ENCODE measurements around the gene SH3BP5.

Gene SH3BP5

GRCh38 chr3:15327941-15328340 is 4.4 kb downstream of the SH3BP5 start:
- CTCF ChIA-PET = interaction anchor here (0.5 to 12.1 kb wide), 4 partner anchors 27 to 77 kb away, joined by 3 to 146 read pairs (median 3); no protein-coding TSS in a partner anchor
- H3K9me3 ChIP-seq (ENCODE audit: control extremely low read depth in 1 of 5, control insufficient read depth in 4 of 5, insufficient read depth in 2 of 5, low read depth in 1 of 5, low read length in 4 of 5) = no peaks in the 10 kb centered on the region
- H3K27ac ChIP-seq (ENCODE audit: insufficient read depth in 1 of 2, low read depth in 1 of 2, low read length in 2 of 2, poor library complexity in 1 of 2, severe bottlenecking in 2 of 2) = peak overlapping the region; percentile 25 to 74
- peaks cover 0 to 11% (median 0%) of the 10 kb centered on the region in 5 experiments for H3K27me3 ChIP-seq (replicated peaks in 2 of 5; ENCODE audit: control insufficient read depth in 4 of 5, insufficient read depth in 5 of 5, low read length in 4 of 5)
- peaks cover 0 to 43% (median 0%) of the 10 kb centered on the region in 4 experiments for H3K36me3 ChIP-seq (ENCODE audit: control insufficient read depth in 4 of 4, insufficient read depth in 4 of 4, low read length in 3 of 4)
- no CpG with 5 or more reads among the region's 7 CpGs for WGBS (ENCODE audit: insufficient coverage)
- peak; percentile 93 to 99 (median 98) for DNase-seq
- POLR2A ChIA-PET = interaction anchor here (0.6 to 1.5 kb wide), 3 partner anchors 33 to 63 kb away, joined by 3 to 8 read pairs (median 4); no protein-coding TSS in a partner anchor
- peaks cover 25 to 95% (median 63%) of the 10 kb centered on the region in 4 experiments for H3K4me1 ChIP-seq (ENCODE audit: control extremely low read depth in 1 of 4, control insufficient read depth in 4 of 4, insufficient read depth in 4 of 4, low read length in 3 of 4)
- H3K4me3 ChIP-seq (ENCODE audit: control insufficient read depth in 1 of 7, extremely low read depth in 1 of 7, insufficient read depth in 4 of 7, low read depth in 2 of 7, low read length in 6 of 7) = peak overlapping the region in 2 of 7 experiments; percentile 36 to 37

- Histone ChIP-seq H3K4me1 (ENCODE audit: control extremely low read depth in 1 of 4, control insufficient read depth in 4 of 4, insufficient read depth in 4 of 4, low read length in 3 of 4) (peaks cover 25 to 86% (median 52%) of the 10 kb centered on the region in 4 experiments), H3K27ac (ENCODE audit: insufficient read depth in 1 of 2, low read depth in 1 of 2, low read length in 2 of 2, poor library complexity in 1 of 2, severe bottlenecking in 2 of 2) (no peak overlapping the region), H3K4me3 (ENCODE audit: control insufficient read depth in 1 of 7, extremely low read depth in 1 of 7, insufficient read depth in 4 of 7, low read depth in 2 of 7, low read length in 6 of 7) (no peak overlapping the region), H3K36me3 (ENCODE audit: control insufficient read depth in 4 of 4, insufficient read depth in 4 of 4, low read length in 3 of 4) (peaks cover 0 to 47% (median 0%) of the 10 kb centered on the region in 4 experiments), H3K9me3 (ENCODE audit: control extremely low read depth in 1 of 5, control insufficient read depth in 4 of 5, insufficient read depth in 2 of 5, low read depth in 1 of 5, low read length in 4 of 5) (no peaks in the 10 kb centered on the region), H3K27me3 (replicated peaks in 2 of 5; ENCODE audit: control insufficient read depth in 4 of 5, insufficient read depth in 5 of 5, low read length in 4 of 5) (peaks cover 0 to 7% (median 0%) of the 10 kb centered on the region in 5 experiments)
- CTCF ChIA-PET = interaction anchor here (1.3 to 12.1 kb wide), 2 partner anchors 20 to 59 kb away, joined by 3 to 146 read pairs; no protein-coding TSS in a partner anchor
- DNase-seq = peak in 1 of 3 donors; percentile 30
- 50% methylated on average over 1 of the region's 2 CpGs for WGBS (ENCODE audit: insufficient coverage)
- POLR2A ChIA-PET = no interaction called here
Observed at GRCh38 chr3:15326673-15327072, 5.7 kb downstream of the SH3BP5 start.

GRCh38 chr3:15326037-15326436 is 6.3 kb downstream of the SH3BP5 start:
- Histone ChIP-seq H3K4me1 (ENCODE audit: control extremely low read depth in 1 of 4, control insufficient read depth in 4 of 4, insufficient read depth in 4 of 4, low read length in 3 of 4) (peaks cover 22 to 86% (median 47%) of the 10 kb centered on the region in 4 experiments), H3K9me3 (ENCODE audit: control extremely low read depth in 1 of 5, control insufficient read depth in 4 of 5, insufficient read depth in 2 of 5, low read depth in 1 of 5, low read length in 4 of 5) (no peaks in the 10 kb centered on the region), H3K27ac (ENCODE audit: insufficient read depth in 1 of 2, low read depth in 1 of 2, low read length in 2 of 2, poor library complexity in 1 of 2, severe bottlenecking in 2 of 2) (no peak overlapping the region), H3K27me3 (replicated peaks in 2 of 5; ENCODE audit: control insufficient read depth in 4 of 5, insufficient read depth in 5 of 5, low read length in 4 of 5) (peaks cover 0 to 2% (median 0%) of the 10 kb centered on the region in 5 experiments), H3K36me3 (ENCODE audit: control insufficient read depth in 4 of 4, insufficient read depth in 4 of 4, low read length in 3 of 4) (peaks cover 0 to 48% (median 0%) of the 10 kb centered on the region in 4 experiments), H3K4me3 (ENCODE audit: control insufficient read depth in 1 of 7, extremely low read depth in 1 of 7, insufficient read depth in 4 of 7, low read depth in 2 of 7, low read length in 6 of 7) (no peak overlapping the region)
- POLR2A ChIA-PET = no interaction called here
- 78% methylated on average over 3 of the region's 3 CpGs for WGBS (ENCODE audit: insufficient coverage)
- CTCF ChIA-PET = interaction anchor here (1.2 to 12.1 kb wide), 5 partner anchors 9 to 58 kb away, joined by 3 to 146 read pairs (median 3); no protein-coding TSS in a partner anchor
- DNase-seq = peak in 2 of 3 donors; percentile 41 to 52

DNA sequence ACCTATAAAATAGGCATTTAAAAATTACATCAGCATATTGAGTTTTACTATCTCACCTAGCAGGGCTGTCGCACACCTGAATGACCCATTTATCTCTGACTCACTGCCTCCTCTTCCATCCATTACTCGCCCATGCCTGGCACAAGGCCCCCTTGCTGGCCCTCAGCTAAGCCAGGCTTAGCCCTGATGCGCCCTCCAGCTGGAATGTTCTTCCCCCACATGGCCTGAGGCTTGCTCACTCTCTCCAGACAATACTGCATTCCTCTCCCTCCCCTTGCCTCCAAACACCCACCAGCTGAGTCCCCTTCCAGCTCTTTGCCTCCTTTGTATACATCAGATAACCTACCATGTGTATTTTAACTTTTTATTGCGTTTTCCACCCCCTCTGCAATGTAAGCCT is 7.2 kb downstream of the SH3BP5 start:
- no peaks in the 10 kb centered on the region for H3K9me3 ChIP-seq (ENCODE audit: control extremely low read depth in 1 of 5, control insufficient read depth in 4 of 5, insufficient read depth in 2 of 5, low read depth in 1 of 5, low read length in 4 of 5)
- peaks cover 0 to 54% (median 0%) of the 10 kb centered on the region in 4 experiments for H3K36me3 ChIP-seq (ENCODE audit: control insufficient read depth in 4 of 4, insufficient read depth in 4 of 4, low read length in 3 of 4)
- peaks cover 22 to 86% (median 49%) of the 10 kb centered on the region in 4 experiments for H3K4me1 ChIP-seq (ENCODE audit: control extremely low read depth in 1 of 4, control insufficient read depth in 4 of 4, insufficient read depth in 4 of 4, low read length in 3 of 4)
- no peak for DNase-seq
- H3K27me3 ChIP-seq (replicated peaks in 2 of 5; ENCODE audit: control insufficient read depth in 4 of 5, insufficient read depth in 5 of 5, low read length in 4 of 5) = no peaks in the 10 kb centered on the region
- ChIA-PET POLR2A (no interaction called here), CTCF (interaction anchor here (0.7 to 12.1 kb wide), 5 partner anchors 8 to 58 kb away, joined by 3 to 146 read pairs (median 3); no protein-coding TSS in a partner anchor)
- WGBS (ENCODE audit: insufficient coverage) = 96% methylated on average over 4 of the region's 4 CpGs
- H3K27ac ChIP-seq (ENCODE audit: insufficient read depth in 1 of 2, low read depth in 1 of 2, low read length in 2 of 2, poor library complexity in 1 of 2, severe bottlenecking in 2 of 2) = no peak overlapping the region
- no peak overlapping the region for H3K4me3 ChIP-seq (ENCODE audit: control insufficient read depth in 1 of 7, extremely low read depth in 1 of 7, insufficient read depth in 4 of 7, low read depth in 2 of 7, low read length in 6 of 7)

GRCh38 chr3:15324379-15324808 is 8.0 kb downstream of the SH3BP5 start:
- Histone ChIP-seq H3K27ac (ENCODE audit: insufficient read depth in 1 of 2, low read depth in 1 of 2, low read length in 2 of 2, poor library complexity in 1 of 2, severe bottlenecking in 2 of 2) (no peak overlapping the region), H3K4me1 (ENCODE audit: control extremely low read depth in 1 of 4, control insufficient read depth in 4 of 4, insufficient read depth in 4 of 4, low read length in 3 of 4) (peaks cover 23 to 86% (median 51%) of the 10 kb centered on the region in 4 experiments), H3K9me3 (ENCODE audit: control extremely low read depth in 1 of 5, control insufficient read depth in 4 of 5, insufficient read depth in 2 of 5, low read depth in 1 of 5, low read length in 4 of 5) (no peaks in the 10 kb centered on the region), H3K36me3 (ENCODE audit: control insufficient read depth in 4 of 4, insufficient read depth in 4 of 4, low read length in 3 of 4) (peaks cover 0 to 47% (median 0%) of the 10 kb centered on the region in 4 experiments), H3K4me3 (ENCODE audit: control insufficient read depth in 1 of 7, extremely low read depth in 1 of 7, insufficient read depth in 4 of 7, low read depth in 2 of 7, low read length in 6 of 7) (no peak overlapping the region), H3K27me3 (replicated peaks in 2 of 5; ENCODE audit: control insufficient read depth in 4 of 5, insufficient read depth in 5 of 5, low read length in 4 of 5) (no peaks in the 10 kb centered on the region)
- POLR2A ChIA-PET = no interaction called here
- no peak for DNase-seq
- WGBS (ENCODE audit: insufficient coverage) = 100% methylated on average over 4 of the region's 7 CpGs
- CTCF ChIA-PET = interaction anchor here (0.6 to 2.0 kb wide), 5 partner anchors 13 to 190 kb away, joined by 3 to 5 read pairs (median 3); no protein-coding TSS in a partner anchor

DNA sequence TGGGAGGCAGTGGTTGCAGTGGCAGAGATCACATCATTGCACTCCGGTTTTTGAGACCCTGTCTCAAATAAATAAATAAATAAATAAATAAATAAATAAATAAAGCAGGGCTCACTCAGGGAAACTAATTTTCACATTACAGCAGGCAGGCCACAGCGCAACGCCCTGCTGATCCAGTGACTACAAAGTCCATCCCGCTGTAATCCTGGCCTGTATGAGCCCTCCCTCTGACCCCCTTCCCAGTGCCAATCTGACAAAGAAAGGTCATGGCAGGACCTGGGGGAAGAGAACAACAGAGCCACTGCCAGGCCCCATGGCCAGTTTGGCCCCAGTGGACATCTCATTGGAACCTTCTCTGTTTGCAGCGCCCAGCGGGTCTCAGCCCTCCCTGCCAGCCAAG is 9.3 kb downstream of the SH3BP5 start:
- 96% methylated on average over 3 of the region's 6 CpGs for WGBS (ENCODE audit: insufficient coverage)
- H3K4me1 ChIP-seq (ENCODE audit: control extremely low read depth in 1 of 4, control insufficient read depth in 4 of 4, insufficient read depth in 4 of 4, low read length in 3 of 4) = peaks cover 15 to 82% (median 42%) of the 10 kb centered on the region in 4 experiments
- DNase-seq = no peak
- ChIA-PET POLR2A (no interaction called here), CTCF (interaction anchor here (1.5 kb wide), 1 partner anchor 10 kb away, joined by 4 read pairs; the partner anchor contains the start of gene SH3BP5)
- H3K27me3 ChIP-seq (replicated peaks in 2 of 5; ENCODE audit: control insufficient read depth in 4 of 5, insufficient read depth in 5 of 5, low read length in 4 of 5) = no peaks in the 10 kb centered on the region
- H3K9me3 ChIP-seq (ENCODE audit: control extremely low read depth in 1 of 5, control insufficient read depth in 4 of 5, insufficient read depth in 2 of 5, low read depth in 1 of 5, low read length in 4 of 5) = no peaks in the 10 kb centered on the region
- H3K36me3 ChIP-seq (ENCODE audit: control insufficient read depth in 4 of 4, insufficient read depth in 4 of 4, low read length in 3 of 4) = peaks cover 0 to 40% (median 0%) of the 10 kb centered on the region in 4 experiments
- H3K4me3 ChIP-seq (ENCODE audit: control insufficient read depth in 1 of 7, extremely low read depth in 1 of 7, insufficient read depth in 4 of 7, low read depth in 2 of 7, low read length in 6 of 7) = no peak overlapping the region
- no peak overlapping the region for H3K27ac ChIP-seq (ENCODE audit: insufficient read depth in 1 of 2, low read depth in 1 of 2, low read length in 2 of 2, poor library complexity in 1 of 2, severe bottlenecking in 2 of 2)

DNA sequence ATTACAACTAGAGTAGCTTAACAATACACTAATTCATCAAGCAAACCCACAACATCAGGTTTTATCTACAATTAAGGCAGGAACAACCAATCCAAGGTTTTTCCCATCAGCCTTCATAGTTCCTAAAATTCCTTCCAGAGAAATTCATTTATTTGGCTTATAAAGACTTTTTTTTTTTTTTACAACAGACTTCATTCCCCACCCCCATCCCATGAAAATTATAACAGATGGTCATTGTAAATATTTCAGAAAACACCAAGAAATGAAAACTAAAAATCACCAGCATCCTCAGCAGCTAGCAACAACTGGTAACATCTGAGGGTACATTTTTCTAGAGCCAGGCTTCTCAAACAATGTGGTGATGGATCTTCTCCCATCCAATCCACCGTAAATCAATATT is 11.0 kb downstream of the SH3BP5 start:
- ChIA-PET POLR2A (no interaction called here), CTCF (interaction anchor here (0.7 to 2.5 kb wide), 4 partner anchors 24 to 58 kb away, joined by 3 to 8 read pairs (median 5); no protein-coding TSS in a partner anchor)
- H3K36me3 ChIP-seq (ENCODE audit: control insufficient read depth in 4 of 4, insufficient read depth in 4 of 4, low read length in 3 of 4) = peaks cover 0 to 31% (median 0%) of the 10 kb centered on the region in 4 experiments
- no peak overlapping the region for H3K27ac ChIP-seq (ENCODE audit: insufficient read depth in 1 of 2, low read depth in 1 of 2, low read length in 2 of 2, poor library complexity in 1 of 2, severe bottlenecking in 2 of 2)
- WGBS (ENCODE audit: insufficient coverage) = 86% methylated on average over 1 of the region's 1 CpG
- H3K27me3 ChIP-seq (replicated peaks in 2 of 5; ENCODE audit: control insufficient read depth in 4 of 5, insufficient read depth in 5 of 5, low read length in 4 of 5) = no peaks in the 10 kb centered on the region
- H3K9me3 ChIP-seq (ENCODE audit: control extremely low read depth in 1 of 5, control insufficient read depth in 4 of 5, insufficient read depth in 2 of 5, low read depth in 1 of 5, low read length in 4 of 5) = no peaks in the 10 kb centered on the region
- peaks cover 3 to 78% (median 26%) of the 10 kb centered on the region in 4 experiments for H3K4me1 ChIP-seq (ENCODE audit: control extremely low read depth in 1 of 4, control insufficient read depth in 4 of 4, insufficient read depth in 4 of 4, low read length in 3 of 4)
- H3K4me3 ChIP-seq (ENCODE audit: control insufficient read depth in 1 of 7, extremely low read depth in 1 of 7, insufficient read depth in 4 of 7, low read depth in 2 of 7, low read length in 6 of 7) = no peak overlapping the region
- no peak for DNase-seq

All from common myeloid progenitor, CD34-positive (primary cell).